Stimulated activated CD8-positive, alpha-beta memory T cell treated with anti-CD3 and anti-CD28 coated beads, Interleukin-4, amount 100 ng/mL, for 48 hours (primary cell): ENCODE data around the gene FCGR3A.
"Not testable (repeated sequence)": the region's sequence is repeated elsewhere in the genome, so short reads cannot be mapped to it uniquely, and the experiment has no call there.

ENCODE experiments used
- DNase-seq: peaks from one replicate; pipeline ENCODE4 v3.0.0-alpha.2; 2020

FCGR3A gene

DNA sequence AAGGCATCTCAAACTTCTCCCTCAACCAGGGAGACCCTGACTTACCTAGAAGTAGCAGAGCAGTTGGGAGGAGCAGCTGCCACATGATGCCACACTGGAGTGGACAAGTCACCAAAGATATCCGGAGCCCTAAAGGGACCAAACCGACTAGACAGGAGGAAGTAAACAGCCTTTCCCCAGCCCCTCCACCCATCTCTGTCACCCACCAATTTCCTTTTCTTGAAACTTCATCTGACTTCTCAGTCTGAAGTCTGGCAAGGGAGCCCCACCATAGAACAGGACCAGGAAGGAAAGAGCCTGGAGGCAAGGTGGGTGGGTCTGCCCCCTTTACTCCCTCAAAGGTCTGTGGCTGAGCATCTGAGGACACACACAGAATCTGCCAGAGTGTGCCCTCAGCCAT lies at the start of gene FCGR3A:
Gene FCGR3A, minus strand, starts transcription at position 167 of the 400 bp plus-strand sequence. Its CDS starts 82 bp downstream, at position 85.
- no peak for DNase-seq

GRCh38 chr1:161597077-161597476 lies 47.5 kb upstream of the FCGR3A start:
- DNase-seq = not testable (repeated sequence)

DNA sequence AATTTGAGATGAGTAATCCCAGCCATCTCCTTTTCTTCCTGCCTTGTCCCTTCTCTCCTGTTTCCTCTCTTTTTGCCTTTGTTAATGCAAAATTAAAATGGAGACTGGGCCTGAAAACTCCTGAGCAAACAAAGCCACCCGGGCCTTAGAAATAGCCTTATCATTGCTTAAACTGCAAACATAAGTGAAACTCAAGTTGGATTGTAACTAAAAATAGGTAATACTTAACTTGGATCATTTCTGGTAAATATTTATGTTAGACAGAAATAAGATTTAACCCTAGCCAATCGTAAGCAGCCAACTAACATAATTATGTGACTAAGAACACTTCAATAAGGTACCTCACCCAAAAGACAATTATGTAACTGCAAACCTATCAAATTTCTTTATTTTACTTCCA lies 46.0 kb upstream of the FCGR3A start:
- not testable (repeated sequence) for DNase-seq

DNA sequence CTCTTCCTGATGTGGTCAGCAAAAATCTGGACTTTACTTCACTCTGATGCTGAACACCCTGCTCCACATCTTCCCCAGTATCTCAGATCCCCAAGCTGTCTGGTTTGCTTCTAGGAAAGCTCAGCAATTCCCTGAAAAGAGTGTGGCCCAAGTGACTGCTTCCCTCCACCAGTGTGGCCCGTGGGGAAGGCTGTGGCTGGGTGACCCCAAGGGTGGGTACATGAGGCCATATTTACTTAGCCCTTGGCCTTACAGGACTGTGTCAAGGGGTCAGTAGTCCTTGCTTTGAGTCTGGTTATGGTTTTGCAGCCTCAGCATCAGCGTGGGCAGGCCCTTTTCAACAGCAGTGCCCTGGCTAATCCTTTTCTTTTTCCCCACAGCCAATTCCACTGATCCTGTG lies 45.6 kb upstream of the FCGR3A start:
- DNase-seq = not testable (repeated sequence)

DNA sequence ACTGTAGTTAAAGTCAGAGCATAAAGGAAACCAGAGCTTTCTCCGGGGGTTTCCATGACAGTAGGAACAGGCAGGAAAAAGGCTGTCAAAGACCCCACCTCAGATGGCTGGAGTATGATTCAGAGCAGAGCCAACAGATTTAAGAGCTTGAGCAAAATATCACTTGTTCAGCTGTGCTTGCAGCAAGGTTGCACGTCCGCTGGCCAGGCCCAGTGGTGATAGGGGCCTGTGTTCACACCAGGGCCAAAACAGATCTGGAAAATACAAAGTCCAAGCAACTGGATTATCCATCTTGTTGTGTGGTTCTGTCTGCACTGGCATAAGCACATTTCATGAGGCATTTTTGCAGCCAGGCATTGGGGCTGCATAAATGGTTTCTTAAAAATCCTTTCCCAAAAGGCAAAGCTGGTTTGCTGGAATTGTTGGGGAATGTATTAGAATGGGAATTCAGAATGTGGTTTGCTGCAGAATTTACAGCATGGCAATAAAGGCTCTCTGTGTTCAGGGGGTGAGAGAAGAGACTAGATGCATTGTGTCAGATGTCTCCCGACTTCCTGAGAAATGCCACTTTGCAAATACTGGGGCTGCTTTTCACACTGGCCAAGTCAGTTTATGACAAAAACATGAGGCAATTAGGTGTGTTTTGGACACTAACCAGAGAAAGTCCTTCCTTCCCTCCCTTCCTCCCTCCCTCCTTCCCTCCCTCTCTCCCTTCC lies 44.8 kb upstream of the FCGR3A start:
- not testable (repeated sequence) for DNase-seq

GRCh38 chr1:161593092-161593755 lies 43.6 kb upstream of the FCGR3A start:
- DNase-seq = not testable (repeated sequence)

GRCh38 chr1:161592586-161592985 lies 43.0 kb upstream of the FCGR3A start:
- DNase-seq = not testable (repeated sequence)

GRCh38 chr1:161589920-161590319 lies 40.3 kb upstream of the FCGR3A start:
- DNase-seq = not testable (repeated sequence)

- DNase-seq = not testable (repeated sequence)
These were observed 39.7 kb upstream of the FCGR3A start for GRCh38 chr1:161589365-161589764.

DNA sequence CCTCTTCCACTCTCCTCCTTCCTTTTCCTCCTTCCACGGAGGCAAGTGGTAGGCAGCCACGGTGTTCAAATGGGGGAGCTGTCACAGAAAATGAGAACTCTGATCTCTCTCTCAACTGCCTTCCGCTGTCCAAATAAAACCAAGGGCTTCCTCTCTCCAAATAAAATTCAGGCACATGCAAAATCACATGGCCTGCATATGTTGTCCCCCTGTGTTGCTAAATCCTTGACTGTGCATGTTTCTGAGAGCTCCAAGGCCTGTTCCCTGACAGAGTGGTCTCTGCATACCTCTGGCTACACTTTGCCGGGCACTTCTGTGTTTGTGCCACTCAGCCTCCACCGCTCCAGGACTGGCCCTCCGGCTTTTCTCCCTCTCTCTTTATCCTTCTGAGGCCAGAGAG lies 39.0 kb upstream of the FCGR3A start:
- DNase-seq = not testable (repeated sequence)

DNA sequence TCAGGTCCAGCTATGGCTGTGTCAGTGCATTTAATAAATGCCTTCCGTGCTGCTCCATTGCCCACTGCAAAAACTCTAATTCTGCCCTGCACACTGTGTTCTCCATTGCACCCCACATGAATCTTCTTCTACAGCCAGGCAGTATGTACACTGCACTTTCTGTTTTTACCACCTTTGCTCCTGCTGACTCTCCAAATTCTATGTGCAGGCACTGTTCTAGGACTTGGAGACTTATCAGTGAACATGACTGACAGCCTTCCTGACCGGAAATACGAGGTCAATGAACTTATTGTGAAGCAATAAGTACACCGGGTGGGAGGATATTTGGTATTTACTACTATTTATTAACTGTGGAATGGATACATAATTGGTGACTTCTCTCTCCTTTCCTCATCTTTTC lies 33.3 kb upstream of the FCGR3A start:
- DNase-seq = not testable (repeated sequence)

GRCh38 chr1:161580879-161581537 lies 31.4 kb upstream of the FCGR3A start:
- DNase-seq = not testable (repeated sequence)

- not testable (repeated sequence) for DNase-seq
These were observed 30.4 kb upstream of the FCGR3A start for GRCh38 chr1:161579856-161580507.

DNA sequence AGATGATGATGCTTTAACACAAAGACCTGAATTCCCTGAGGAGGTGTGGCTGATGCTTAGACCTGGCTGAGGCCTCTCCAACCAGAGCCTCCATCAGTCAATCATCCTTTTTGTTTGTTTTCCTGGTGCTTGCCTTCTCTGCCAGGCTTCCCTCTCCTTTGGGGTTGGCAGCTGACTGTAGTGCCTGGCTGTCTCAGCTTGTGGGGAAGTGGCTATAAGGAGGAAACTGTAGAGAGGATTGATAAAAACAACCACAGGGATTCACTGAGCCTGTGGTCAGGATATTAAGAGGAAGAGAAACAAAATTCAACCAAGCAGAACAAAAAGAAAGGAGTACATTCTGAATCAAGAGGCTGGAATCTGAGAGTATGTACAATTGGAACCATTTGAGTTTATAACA lies 27.1 kb upstream of the FCGR3A start:
- not testable (repeated sequence) for DNase-seq

- not testable (repeated sequence) for DNase-seq
These were observed 22.1 kb upstream of the FCGR3A start for GRCh38 chr1:161571703-161572102.

DNA sequence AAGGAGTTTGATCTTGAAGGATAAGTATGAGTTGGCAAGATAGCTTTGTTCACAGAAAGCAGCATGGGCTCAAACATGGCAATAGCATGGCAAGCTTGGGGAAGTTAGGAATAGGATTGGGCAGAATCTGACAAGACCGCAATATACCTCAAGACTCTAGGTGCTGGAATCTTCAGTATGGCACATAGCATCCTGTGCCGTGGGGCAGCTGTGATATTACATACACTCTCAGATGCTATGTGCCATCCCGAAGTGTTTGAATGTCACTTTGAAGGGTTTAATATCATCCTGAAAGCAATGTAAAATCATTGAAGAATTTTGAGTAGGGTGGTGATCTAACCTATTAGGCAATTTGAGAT lies 17.0 kb upstream of the FCGR3A start:
- DNase-seq = not testable (repeated sequence)

DNA sequence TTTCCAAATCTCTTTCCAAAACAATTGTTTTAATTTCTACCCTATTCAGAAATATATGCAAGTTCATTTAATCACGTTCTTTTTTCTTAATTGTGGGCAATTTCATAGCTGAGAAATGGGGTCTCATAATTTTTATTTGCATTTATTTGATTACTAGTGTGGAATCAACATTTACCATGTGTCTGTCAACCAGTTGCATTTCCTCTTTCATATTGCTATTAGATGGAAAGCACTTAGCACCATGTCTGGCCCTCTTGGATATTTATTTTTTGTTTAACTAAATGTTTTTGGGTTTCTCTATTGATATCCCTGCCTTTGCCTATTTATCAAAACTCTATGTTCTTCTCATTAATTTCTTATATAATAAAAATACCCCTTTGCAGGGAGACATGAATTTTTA lies 13.9 kb upstream of the FCGR3A start:
- DNase-seq = not testable (repeated sequence)

- DNase-seq = not testable (repeated sequence)
These were observed 12.8 kb upstream of the FCGR3A start for GRCh38 chr1:161562441-161562840.

GRCh38 chr1:161560960-161561715 lies 11.5 kb upstream of the FCGR3A start:
- not testable (repeated sequence) for DNase-seq

- not testable (repeated sequence) for DNase-seq
These were observed 8.2 kb upstream of the FCGR3A start for GRCh38 chr1:161557506-161558450.

DNA sequence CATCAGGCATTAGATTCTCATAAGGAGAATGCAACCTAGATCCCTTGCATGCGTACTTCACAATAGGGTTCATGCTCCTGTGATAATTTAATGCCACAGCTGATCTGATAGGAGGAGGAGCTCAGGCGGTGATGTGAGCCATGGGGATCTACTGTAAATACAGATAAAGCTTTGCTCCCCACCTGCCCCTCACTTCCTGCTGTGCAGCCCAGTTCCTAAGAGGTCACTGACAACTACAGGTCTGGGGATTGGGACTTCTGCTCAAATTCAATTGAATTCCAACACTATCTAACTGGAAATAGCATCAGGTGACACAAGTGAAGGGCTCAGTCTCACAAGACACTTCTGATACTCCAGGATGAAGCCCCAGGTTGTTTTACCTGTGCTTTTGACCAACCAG lies 7.4 kb upstream of the FCGR3A start:
- not testable (repeated sequence) for DNase-seq
